Measurements from ENCODE around the gene TTC28. TPM values are rescaled to one million over a fixed set of nuclear protein-coding genes. Genes with fewer than 3 reads are reported as not detected.

Gene TTC28
- total RNA-seq, 6 experiments from 2014 or later, result 10.8 to 18.9 (median 13.6) TPM

- Mint-ChIP-seq H3K9me3 (no peaks in the 10 kb centered on the region), H3K27ac (no peak overlapping the region), H3K36me3 (ENCODE audit: low read depth) (no peaks in the 10 kb centered on the region), H3K4me3 (no peak overlapping the region), H3K27me3 (ENCODE audit: insufficient read depth) (no peaks in the 10 kb centered on the region; the same call in 1 of the 2 replicates), H3K4me1 (ENCODE audit: low read depth) (no peaks in the 10 kb centered on the region)
- no peak for DNase-seq
- TF ChIP-seq CTCF (IDR thresholded peaks at IDR 0.05), result no peak
These were observed 23.5 kb downstream of the TTC28 start for GRCh38 chr22:28656181-28656580.

- no peak for TF ChIP-seq CTCF (IDR thresholded peaks at IDR 0.05)
- peaks cover 7% of the 10 kb centered on the region; the same call in 1 of the 2 replicates for H3K4me1 Mint-ChIP-seq (ENCODE audit: low read depth)
- H3K36me3 Mint-ChIP-seq (ENCODE audit: low read depth), result no peaks in the 10 kb centered on the region
- H3K4me3 Mint-ChIP-seq, result no peak overlapping the region
- H3K27me3 Mint-ChIP-seq (ENCODE audit: insufficient read depth), result no peaks in the 10 kb centered on the region; the same call in 1 of the 2 replicates
- H3K9me3 Mint-ChIP-seq, result no peaks in the 10 kb centered on the region
- DNase-seq, result no peak
- H3K27ac Mint-ChIP-seq, result no peak overlapping the region
These were observed 29.2 kb downstream of the TTC28 start for GRCh38 chr22:28650463-28650862.

GRCh38 chr22:28648792-28649191, 30.8 kb downstream of the TTC28 start:
- no peaks in the 10 kb centered on the region; the same call in 1 of the 2 replicates for H3K27me3 Mint-ChIP-seq (ENCODE audit: insufficient read depth)
- H3K9me3 Mint-ChIP-seq, result no peaks in the 10 kb centered on the region
- no peak for DNase-seq
- TF ChIP-seq CTCF (IDR thresholded peaks at IDR 0.05), result no peak
- H3K4me1 Mint-ChIP-seq (ENCODE audit: low read depth), result peaks cover 7% of the 10 kb centered on the region; the same call in 1 of the 2 replicates
- H3K36me3 Mint-ChIP-seq (ENCODE audit: low read depth), result no peaks in the 10 kb centered on the region
- H3K4me3 Mint-ChIP-seq, result no peak overlapping the region
- no peak overlapping the region for H3K27ac Mint-ChIP-seq

- no peak for DNase-seq
- H3K4me1 Mint-ChIP-seq (ENCODE audit: low read depth), result peaks cover 7% of the 10 kb centered on the region; the same call in 1 of the 2 replicates
- H3K4me3 Mint-ChIP-seq, result no peak overlapping the region
- H3K9me3 Mint-ChIP-seq, result no peaks in the 10 kb centered on the region
- no peaks in the 10 kb centered on the region for H3K36me3 Mint-ChIP-seq (ENCODE audit: low read depth)
- H3K27ac Mint-ChIP-seq, result no peak overlapping the region
- H3K27me3 Mint-ChIP-seq (ENCODE audit: insufficient read depth), result no peaks in the 10 kb centered on the region
- no peak for TF ChIP-seq CTCF (IDR thresholded peaks at IDR 0.05)
These were observed 32.4 kb downstream of the TTC28 start for GRCh38 chr22:28647216-28647615.

- Mint-ChIP-seq H3K27ac (no peak overlapping the region), H3K27me3 (ENCODE audit: insufficient read depth) (no peaks in the 10 kb centered on the region), H3K9me3 (no peaks in the 10 kb centered on the region), H3K4me3 (no peak overlapping the region), H3K4me1 (ENCODE audit: low read depth) (no peaks in the 10 kb centered on the region), H3K36me3 (ENCODE audit: low read depth) (no peaks in the 10 kb centered on the region)
- DNase-seq, result no peak
- TF ChIP-seq CTCF (IDR thresholded peaks at IDR 0.05), result no peak
These were observed 40.3 kb downstream of the TTC28 start for GRCh38 chr22:28639321-28639720.

- H3K27ac Mint-ChIP-seq, result no peak overlapping the region
- TF ChIP-seq CTCF (IDR thresholded peaks at IDR 0.05), result no peak
- DNase-seq, result no peak
- no peaks in the 10 kb centered on the region for H3K4me1 Mint-ChIP-seq (ENCODE audit: low read depth)
- H3K27me3 Mint-ChIP-seq (ENCODE audit: insufficient read depth), result no peaks in the 10 kb centered on the region
- no peaks in the 10 kb centered on the region for H3K9me3 Mint-ChIP-seq
- H3K4me3 Mint-ChIP-seq, result no peak overlapping the region
- H3K36me3 Mint-ChIP-seq (ENCODE audit: low read depth), result no peaks in the 10 kb centered on the region
These were observed 42.4 kb downstream of the TTC28 start for GRCh38 chr22:28637225-28637624.
